ENCODE data around the gene UBE2R2. TPM values are rescaled to one million over a fixed set of nuclear protein-coding genes. Genes with fewer than 3 reads are reported as not detected.

The UBE2R2 gene
- total RNA-seq, 2 experiments from 2014 or later: 22.7 to 24.5 TPM

GRCh38 chr9:33924978-33925797 is 108.2 kb downstream of the UBE2R2 start:
- no peak overlapping the region for H3K27ac ChIP-seq (ENCODE audit: low read depth in 1 of 2, low read length in 2 of 2)
- peaks cover 84% of the 10 kb centered on the region for H3K36me3 ChIP-seq (ENCODE audit: insufficient read depth, low read length)
- no peaks in the 10 kb centered on the region for H3K27me3 Mint-ChIP-seq
- H3K27me3 ChIP-seq (ENCODE audit: control insufficient read depth in 1 of 2, insufficient read depth in 2 of 2, low read length in 2 of 2): no peaks in the 10 kb centered on the region
- H3K4me3 ChIP-seq (ENCODE audit: low read length): no peak overlapping the region
- no peak overlapping the region for H3K27ac Mint-ChIP-seq
- TF ChIP-seq CTCF (IDR thresholded peaks at IDR 0.05): peak; percentile 38
- H3K4me1 Mint-ChIP-seq (ENCODE audit: low read depth): no peaks in the 10 kb centered on the region
- DNase-seq (peak in 5 of 14 experiments; percentile 5 to 42 (median 25)), ATAC-seq (ENCODE audit: poor library complexity) (no peak)
- no peaks in the 10 kb centered on the region for H3K4me1 ChIP-seq (ENCODE audit: insufficient read depth, low read length)
- no peaks in the 10 kb centered on the region for H3K9me3 ChIP-seq (ENCODE audit: control insufficient read depth in 1 of 2, insufficient read depth in 1 of 2, low read length in 2 of 2)
- POLR2A ChIA-PET: interaction anchor here (1.0 kb wide), 1 partner anchor 149 kb away, joined by 3 read pairs; no protein-coding TSS in a partner anchor
- H3K9me3 Mint-ChIP-seq: no peaks in the 10 kb centered on the region
- CTCF ChIA-PET: interaction anchor here (1.3 kb wide), 1 partner anchor 8 kb away, joined by 4 read pairs; no protein-coding TSS in a partner anchor
- peaks cover 96% of the 10 kb centered on the region for H3K36me3 Mint-ChIP-seq (ENCODE audit: low read depth)
- no peak overlapping the region for H3K4me3 Mint-ChIP-seq
- intact Hi-C loops (cut with DNase I, micrococcal nuclease): loop anchor here in 1 of 2 experiments (5.0 kb wide), 1 partner anchor 113 kb away; no protein-coding TSS in a partner anchor

GRCh38 chr9:33926746-33927485 is 110.0 kb downstream of the UBE2R2 start:
- ChIA-PET CTCF (no interaction called here), POLR2A (no interaction called here)
- ATAC-seq (ENCODE audit: poor library complexity): no peak
- no peak for DNase-seq
- no peaks in the 10 kb centered on the region for H3K27me3 ChIP-seq (ENCODE audit: control insufficient read depth in 1 of 2, insufficient read depth in 2 of 2, low read length in 2 of 2)
- H3K4me3 ChIP-seq (ENCODE audit: low read length): no peak overlapping the region
- no peak overlapping the region for H3K4me3 Mint-ChIP-seq
- intact Hi-C loops (cut with DNase I, micrococcal nuclease): no loop called here
- no peaks in the 10 kb centered on the region for H3K27me3 Mint-ChIP-seq
- no peaks in the 10 kb centered on the region for H3K4me1 ChIP-seq (ENCODE audit: insufficient read depth, low read length)
- H3K36me3 Mint-ChIP-seq (ENCODE audit: low read depth): peaks cover 96% of the 10 kb centered on the region
- H3K4me1 Mint-ChIP-seq (ENCODE audit: low read depth): no peaks in the 10 kb centered on the region
- no peak for TF ChIP-seq CTCF (IDR thresholded peaks at IDR 0.05)
- H3K27ac ChIP-seq (ENCODE audit: low read depth in 1 of 2, low read length in 2 of 2): no peak overlapping the region
- no peaks in the 10 kb centered on the region for H3K9me3 ChIP-seq (ENCODE audit: control insufficient read depth in 1 of 2, insufficient read depth in 1 of 2, low read length in 2 of 2)
- no peaks in the 10 kb centered on the region for H3K9me3 Mint-ChIP-seq
- peaks cover 83% of the 10 kb centered on the region for H3K36me3 ChIP-seq (ENCODE audit: insufficient read depth, low read length)
- no peak overlapping the region for H3K27ac Mint-ChIP-seq

- Histone ChIP-seq H3K36me3 (ENCODE audit: insufficient read depth, low read length) (peaks cover 83% of the 10 kb centered on the region), H3K4me1 (ENCODE audit: insufficient read depth, low read length) (no peaks in the 10 kb centered on the region), H3K4me3 (ENCODE audit: low read length) (no peak overlapping the region), H3K27me3 (ENCODE audit: control insufficient read depth in 1 of 2, insufficient read depth in 2 of 2, low read length in 2 of 2) (no peaks in the 10 kb centered on the region), H3K9me3 (ENCODE audit: control insufficient read depth in 1 of 2, insufficient read depth in 1 of 2, low read length in 2 of 2) (no peaks in the 10 kb centered on the region), H3K27ac (ENCODE audit: low read depth in 1 of 2, low read length in 2 of 2) (no peak overlapping the region)
- H3K36me3 Mint-ChIP-seq (ENCODE audit: low read depth): peaks cover 96% of the 10 kb centered on the region
- CTCF ChIA-PET: no interaction called here
- POLR2A ChIA-PET: no interaction called here
- no peak overlapping the region for H3K27ac Mint-ChIP-seq
- no peaks in the 10 kb centered on the region for H3K27me3 Mint-ChIP-seq
- H3K4me3 Mint-ChIP-seq: no peak overlapping the region
- ATAC-seq (ENCODE audit: poor library complexity) (no peak), DNase-seq (no peak)
- no peaks in the 10 kb centered on the region for H3K4me1 Mint-ChIP-seq (ENCODE audit: low read depth)
- no peaks in the 10 kb centered on the region for H3K9me3 Mint-ChIP-seq
- intact Hi-C loops (cut with DNase I, micrococcal nuclease): no loop called here
- TF ChIP-seq CTCF (IDR thresholded peaks at IDR 0.05): no peak
Measured at GRCh38 chr9:33927694-33928093, 110.7 kb downstream of the UBE2R2 start.

Data from CD4-positive, alpha-beta T cell (primary cell).